Measurements from ENCODE around the gene WIPF3.
"Not testable (repeated sequence)": the region's sequence is repeated elsewhere in the genome, so short reads cannot be mapped to it uniquely, and the experiment has no call there.

The WIPF3 gene

DNA sequence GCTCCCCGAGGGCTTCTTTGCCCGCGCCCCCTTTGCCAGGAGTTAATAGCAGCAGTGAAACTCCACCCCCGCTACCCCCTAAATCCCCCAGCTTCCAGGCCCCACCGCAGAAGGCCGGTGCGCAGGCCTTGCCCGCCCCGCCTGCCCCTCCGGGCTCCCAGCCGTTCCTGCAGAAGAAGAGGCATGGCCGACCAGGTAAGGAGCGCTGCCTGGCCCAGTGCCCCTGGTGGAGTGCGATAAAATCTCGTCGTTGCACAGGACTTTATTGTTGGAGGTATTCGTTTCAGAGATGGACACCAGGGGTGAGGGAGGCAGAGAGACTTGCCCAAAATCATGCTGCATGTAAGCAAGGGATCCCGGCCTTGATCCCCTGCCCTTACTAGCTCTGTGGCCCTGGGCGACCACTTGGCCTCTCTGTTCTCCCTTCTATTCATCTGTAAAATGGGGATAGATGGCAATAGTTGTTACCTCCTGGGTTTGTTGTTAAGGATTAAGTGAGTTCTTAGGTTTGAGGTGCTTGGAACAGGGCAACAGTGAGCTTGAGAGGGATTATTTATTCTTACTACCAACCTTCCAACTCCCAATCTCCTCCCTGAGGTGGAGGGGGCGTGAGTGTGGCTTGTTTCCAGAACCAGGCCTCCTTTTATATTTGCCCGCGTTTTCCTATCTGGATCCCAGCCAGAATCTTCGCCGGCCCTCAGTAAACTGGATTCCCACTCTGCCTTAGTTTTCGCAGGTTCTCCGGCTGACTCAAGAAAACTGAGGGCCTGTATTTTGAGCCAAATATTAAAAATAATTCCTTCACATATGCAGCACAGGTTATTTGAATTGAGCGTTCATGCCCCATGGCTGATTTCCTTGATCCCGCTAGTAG is 78.3 kb downstream of the WIPF3 start:
- TF ChIP-seq TAF1 (IDR thresholded peaks at IDR 0.05; ENCODE audit: borderline replicate concordance, low read depth, low read length) (no peak), POLR2AphosphoS5 (IDR thresholded peaks at IDR 0.05; ENCODE audit: low read depth, low read length) (no peak), POLR2A (IDR thresholded peaks at IDR 0.05; ENCODE audit: low read depth, low read length) (no peak)
- DNase-seq (ENCODE audit: insufficient read length) (no peak), FAIRE-seq (no peak)

DNA sequence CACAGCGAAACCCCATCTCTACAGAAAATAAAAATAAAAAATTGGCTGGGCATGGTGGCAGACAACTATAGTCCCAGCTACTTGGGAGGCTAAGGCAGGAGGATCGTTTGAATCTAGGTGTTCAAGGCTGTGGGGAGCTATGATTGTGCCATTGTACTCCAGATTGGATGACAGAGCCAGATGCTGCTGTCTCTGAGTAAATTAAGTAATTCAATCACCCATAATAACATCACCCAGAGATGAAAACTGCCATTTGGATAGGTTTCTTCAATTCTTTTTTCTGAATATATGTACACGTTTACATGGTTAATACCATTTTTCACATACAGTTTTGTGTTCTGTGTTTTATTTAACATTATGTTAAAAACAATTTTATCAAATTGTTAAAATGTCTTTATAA is 79.3 kb downstream of the WIPF3 start:
- FAIRE-seq = no peak
- no peak for DNase-seq (ENCODE audit: insufficient read length)

GRCh38 chr7:29886827-29887226 is 80.5 kb downstream of the WIPF3 start:
- DNase-seq (ENCODE audit: insufficient read length) (no peak), FAIRE-seq (no peak)
- TF ChIP-seq TAF1 (IDR thresholded peaks at IDR 0.05; ENCODE audit: borderline replicate concordance, low read depth, low read length) (no peak), POLR2A (IDR thresholded peaks at IDR 0.05; ENCODE audit: low read depth, low read length) (no peak), POLR2AphosphoS5 (IDR thresholded peaks at IDR 0.05; ENCODE audit: low read depth, low read length) (no peak)

More for the DNA sequence above, 79.3 kb downstream of the WIPF3 start:
- no peak for TF ChIP-seq TAF1 (IDR thresholded peaks at IDR 0.05; ENCODE audit: borderline replicate concordance, low read depth, low read length)
- no peak for TF ChIP-seq POLR2AphosphoS5 (IDR thresholded peaks at IDR 0.05; ENCODE audit: low read depth, low read length)
- no peak for TF ChIP-seq POLR2A (IDR thresholded peaks at IDR 0.05; ENCODE audit: low read depth, low read length)

- TF ChIP-seq POLR2AphosphoS5 (IDR thresholded peaks at IDR 0.05; ENCODE audit: low read depth, low read length) (no peak), POLR2A (IDR thresholded peaks at IDR 0.05; ENCODE audit: low read depth, low read length) (no peak), TAF1 (IDR thresholded peaks at IDR 0.05; ENCODE audit: borderline replicate concordance, low read depth, low read length) (no peak)
- no peak for DNase-seq (ENCODE audit: insufficient read length)
- no peak for FAIRE-seq
Observed at GRCh38 chr7:29888006-29888405, 81.7 kb downstream of the WIPF3 start.

DNA sequence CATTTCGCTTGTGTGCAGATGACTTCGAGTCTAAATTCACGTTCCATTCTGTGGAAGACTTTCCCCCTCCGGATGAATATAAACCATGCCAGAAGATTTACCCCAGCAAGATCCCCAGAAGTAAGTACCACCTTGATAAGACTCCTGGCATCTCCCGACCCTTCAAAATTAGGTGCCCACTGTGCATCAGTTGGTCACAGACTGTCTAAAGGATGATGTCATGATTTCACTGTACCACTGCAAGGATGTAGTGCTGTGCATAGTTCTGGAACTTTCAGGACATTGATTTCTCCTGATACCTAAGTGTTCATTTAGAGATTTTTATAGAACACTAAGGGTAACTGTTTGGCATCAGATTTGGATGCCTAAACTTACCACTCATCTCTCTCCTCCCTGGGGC is 83.0 kb downstream of the WIPF3 start:
- DNase-seq (ENCODE audit: insufficient read length) = no peak
- no peak for FAIRE-seq
- TF ChIP-seq POLR2AphosphoS5 (IDR thresholded peaks at IDR 0.05; ENCODE audit: low read depth, low read length) (no peak), TAF1 (IDR thresholded peaks at IDR 0.05; ENCODE audit: borderline replicate concordance, low read depth, low read length) (no peak), POLR2A (IDR thresholded peaks at IDR 0.05; ENCODE audit: low read depth, low read length) (no peak)

DNA sequence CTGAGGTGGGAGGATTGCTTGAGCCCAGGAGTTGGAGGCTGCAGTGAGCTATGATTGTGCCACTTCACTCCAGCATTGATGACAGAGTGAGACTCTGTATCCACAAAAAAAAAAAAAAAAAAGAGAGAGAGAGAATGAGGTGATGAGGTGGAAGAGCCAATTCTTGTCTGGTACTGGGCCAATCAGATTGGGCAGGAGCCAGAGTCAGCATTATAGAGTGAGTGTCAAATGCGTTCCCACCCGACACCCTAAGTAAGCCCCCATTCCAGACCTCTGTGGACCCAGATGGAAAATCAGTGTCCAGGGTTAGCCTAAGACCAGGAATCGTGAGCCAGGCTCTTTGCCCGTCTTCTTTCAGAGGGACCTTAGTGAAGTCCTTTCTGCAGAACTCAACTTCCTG is 83.9 kb downstream of the WIPF3 start:
- TF ChIP-seq POLR2AphosphoS5 (IDR thresholded peaks at IDR 0.05; ENCODE audit: low read depth, low read length) = no peak
- TF ChIP-seq POLR2A (IDR thresholded peaks at IDR 0.05; ENCODE audit: low read depth, low read length) = no peak
- TF ChIP-seq TAF1 (IDR thresholded peaks at IDR 0.05; ENCODE audit: borderline replicate concordance, low read depth, low read length) = no peak
- no peak for FAIRE-seq
- DNase-seq (ENCODE audit: insufficient read length) = no peak

- FAIRE-seq; DNase-seq (ENCODE audit: insufficient read length): not testable (repeated sequence)
Observed at GRCh38 chr7:29890786-29891185, 84.5 kb downstream of the WIPF3 start.

DNA sequence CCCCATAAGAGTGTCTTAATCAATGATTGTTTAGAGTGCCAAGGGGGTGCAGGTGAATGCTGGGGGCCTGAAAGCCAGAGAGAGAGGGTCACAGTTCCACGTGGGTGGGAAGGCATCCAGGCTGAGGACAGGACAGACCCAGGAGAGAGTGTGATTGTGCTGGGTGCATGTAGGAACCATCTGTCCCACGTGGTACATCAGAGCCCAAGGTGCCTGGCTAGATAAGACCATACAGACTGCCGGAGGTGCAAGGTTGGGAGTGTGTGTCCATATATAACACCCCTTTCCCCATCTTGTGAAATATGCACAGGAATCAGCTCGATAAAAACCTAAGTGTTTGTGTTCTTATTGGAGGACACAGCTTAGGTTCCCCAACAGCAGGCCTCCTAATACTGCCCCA is 85.5 kb downstream of the WIPF3 start:
- FAIRE-seq (no peak), DNase-seq (ENCODE audit: insufficient read length) (no peak)

DNA sequence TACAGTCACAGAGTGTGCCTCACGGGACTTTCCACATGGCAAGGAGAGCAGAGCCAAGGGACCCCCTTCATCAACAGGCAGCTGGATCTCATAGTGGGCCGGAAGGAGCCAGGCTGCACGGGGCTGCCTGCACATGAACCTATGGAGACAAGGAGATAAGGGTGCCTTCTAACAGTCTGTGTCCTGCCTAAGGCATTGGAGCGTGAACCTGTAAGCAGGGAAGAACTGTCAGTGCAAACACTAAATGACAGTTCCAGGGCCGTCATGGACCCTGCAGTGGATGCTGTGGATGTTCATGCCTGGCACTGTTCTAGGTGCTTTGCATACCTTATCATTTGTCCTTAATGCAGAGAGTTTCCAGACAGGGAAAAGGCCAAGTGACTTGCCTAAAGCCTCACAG is 85.9 kb downstream of the WIPF3 start:
- no peak for TF ChIP-seq POLR2AphosphoS5 (IDR thresholded peaks at IDR 0.05; ENCODE audit: low read depth, low read length)
- no peak for TF ChIP-seq TAF1 (IDR thresholded peaks at IDR 0.05; ENCODE audit: borderline replicate concordance, low read depth, low read length)
- TF ChIP-seq POLR2A (IDR thresholded peaks at IDR 0.05; ENCODE audit: low read depth, low read length) = no peak
- FAIRE-seq (no peak), DNase-seq (ENCODE audit: insufficient read length) (no peak)

More for the DNA sequence above, 85.5 kb downstream of the WIPF3 start:
- no peak for TF ChIP-seq POLR2AphosphoS5 (IDR thresholded peaks at IDR 0.05; ENCODE audit: low read depth, low read length)

GRCh38 chr7:29893351-29893965 is 87.2 kb downstream of the WIPF3 start:
- FAIRE-seq (no peak), DNase-seq (ENCODE audit: insufficient read length) (no peak)
- TF ChIP-seq POLR2A (IDR thresholded peaks at IDR 0.05; ENCODE audit: low read depth, low read length) = no peak

DNA sequence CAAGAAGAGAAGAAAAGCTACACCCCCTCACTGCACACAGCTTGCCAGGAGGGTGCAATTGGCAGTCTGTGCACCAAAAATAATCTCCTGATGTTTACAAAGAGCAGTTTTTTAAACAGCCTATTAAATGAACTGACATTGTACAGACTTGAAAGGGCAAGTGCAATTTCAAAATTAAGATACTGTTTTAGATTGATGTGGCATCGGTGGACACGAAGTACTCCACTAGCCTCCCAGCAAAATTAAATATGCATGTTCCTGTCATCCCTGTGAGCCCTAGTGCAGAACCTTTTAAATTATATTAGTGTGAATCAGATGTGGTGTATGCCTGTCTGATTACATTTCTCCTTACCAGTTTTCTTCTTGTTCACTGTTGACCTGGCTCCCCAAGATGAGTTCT is 87.9 kb downstream of the WIPF3 start:
- DNase-seq (ENCODE audit: insufficient read length) (no peak), FAIRE-seq (no peak)
- TF ChIP-seq TAF1 (IDR thresholded peaks at IDR 0.05; ENCODE audit: borderline replicate concordance, low read depth, low read length) (no peak), POLR2A (IDR thresholded peaks at IDR 0.05; ENCODE audit: low read depth, low read length) (no peak), POLR2AphosphoS5 (IDR thresholded peaks at IDR 0.05; ENCODE audit: low read depth, low read length) (no peak)

DNA sequence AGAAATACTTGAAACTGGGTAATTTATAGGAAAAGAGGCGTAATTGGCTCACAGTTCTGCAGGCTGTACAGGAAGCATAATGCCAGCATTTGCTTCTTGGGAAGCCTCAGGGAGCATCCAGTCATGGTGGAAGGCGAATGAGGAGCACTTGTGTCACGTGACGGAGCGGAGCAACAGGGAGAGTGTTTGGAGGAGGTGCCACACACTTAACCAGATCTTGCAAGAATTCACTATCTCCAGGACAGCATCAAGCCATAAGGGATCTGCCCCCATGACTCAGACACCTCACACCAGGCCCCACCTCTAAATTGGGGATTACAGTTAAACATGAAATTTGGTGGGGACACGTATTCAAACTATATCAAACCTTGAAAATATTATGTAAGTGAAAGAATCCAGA is 89.3 kb downstream of the WIPF3 start:
- no peak for DNase-seq (ENCODE audit: insufficient read length)
- no peak for FAIRE-seq
- TF ChIP-seq POLR2AphosphoS5 (IDR thresholded peaks at IDR 0.05; ENCODE audit: low read depth, low read length) (no peak), POLR2A (IDR thresholded peaks at IDR 0.05; ENCODE audit: low read depth, low read length) (no peak), TAF1 (IDR thresholded peaks at IDR 0.05; ENCODE audit: borderline replicate concordance, low read depth, low read length) (no peak)
